ENCODE results near the gene ATAT1.

Gene ATAT1

DNA sequence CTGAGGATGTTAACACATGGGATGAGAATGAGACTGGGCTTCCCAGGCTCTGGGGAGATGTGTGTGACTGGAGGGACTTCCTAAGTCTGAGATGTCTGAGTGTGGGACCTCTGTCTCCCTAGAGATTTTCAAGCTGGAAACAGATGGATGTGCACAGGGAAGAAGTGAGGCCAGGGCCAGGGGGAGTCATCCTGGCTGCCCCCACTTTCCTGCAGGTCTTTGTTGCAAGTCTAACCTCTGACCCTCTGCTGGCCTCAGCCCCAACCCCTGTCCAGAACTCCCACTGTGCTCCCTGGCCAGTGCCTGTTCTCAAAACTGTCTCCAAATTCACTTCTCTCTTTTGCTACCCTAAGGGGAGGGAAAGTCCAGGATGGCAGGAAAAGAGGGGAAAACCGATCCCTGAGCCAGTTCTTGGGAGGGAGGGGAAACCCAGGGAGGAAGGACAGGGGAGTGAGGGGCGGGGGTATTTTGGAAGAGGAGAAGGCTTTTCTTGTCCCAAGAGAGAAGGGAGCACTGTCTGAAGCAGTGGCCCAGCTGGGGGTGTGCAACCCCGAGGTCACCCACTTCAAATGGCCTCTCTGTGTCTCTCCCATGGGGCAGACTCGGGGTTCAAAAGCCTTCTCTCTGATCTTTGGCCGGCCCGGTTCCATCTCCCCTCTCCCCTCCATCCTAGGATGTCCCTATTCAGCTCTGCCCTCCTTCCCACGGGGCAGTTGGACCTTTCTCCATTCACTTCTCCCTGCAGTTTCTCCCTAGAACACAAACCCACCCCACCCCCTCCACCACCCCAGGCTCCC lies 56.7 kb downstream of the ATAT1 start:
- no peak for DNase-seq (ENCODE audit: low read depth in 2 of 3, low spot score in 2 of 3)

- no peak for DNase-seq (ENCODE audit: low read depth in 2 of 3, low spot score in 2 of 3)
Observed at GRCh38 chr6:30683980-30684338, 57.3 kb downstream of the ATAT1 start.

- no peak for DNase-seq (ENCODE audit: low read depth in 2 of 3, low spot score in 2 of 3)
Observed at GRCh38 chr6:30684386-30685156, 57.9 kb downstream of the ATAT1 start.

DNA sequence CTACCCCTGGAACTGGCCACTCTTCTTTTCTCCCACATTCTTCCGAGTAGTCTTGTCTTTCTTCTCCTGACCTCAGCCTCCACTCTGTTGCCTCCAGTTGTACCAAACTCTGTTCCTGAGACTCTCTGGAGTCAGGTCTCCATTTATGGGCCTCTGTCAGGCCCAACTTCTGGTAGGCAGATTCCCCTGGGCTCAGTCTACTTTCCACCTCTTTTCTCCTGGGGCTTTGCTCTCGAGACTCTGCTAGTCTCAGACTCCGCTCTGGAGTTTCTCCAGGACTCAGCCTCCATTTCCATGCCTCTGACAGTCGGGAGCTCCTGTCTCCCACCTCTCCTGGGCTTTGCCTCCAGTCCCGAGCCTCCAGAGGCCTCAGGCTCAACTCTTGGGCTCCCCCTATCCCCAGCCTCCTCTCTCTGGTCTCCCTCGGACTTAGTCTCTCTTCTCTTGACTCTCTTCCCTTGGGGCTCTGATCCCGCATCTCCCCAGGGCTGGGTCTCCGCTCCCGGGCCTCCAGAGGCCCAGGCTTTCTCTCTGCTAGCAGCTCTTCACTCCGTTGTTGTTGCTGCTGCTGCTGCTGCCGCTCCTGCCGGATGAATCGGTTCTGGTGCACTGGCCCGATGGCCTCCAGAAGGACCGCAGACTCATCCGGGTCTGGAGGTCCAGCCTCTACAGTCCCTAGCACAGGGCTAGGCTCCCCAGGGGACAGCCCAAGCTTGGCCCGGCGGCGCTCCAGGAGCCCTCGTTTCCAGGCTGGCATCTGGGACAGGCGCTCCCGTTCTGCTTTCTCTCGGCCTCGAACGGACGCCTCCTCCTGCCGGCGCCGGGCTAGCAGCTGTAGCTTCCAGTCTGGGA lies 58.7 kb downstream of the ATAT1 start:
- no peak for DNase-seq (ENCODE audit: low read depth in 2 of 3, low spot score in 2 of 3)

GRCh38 chr6:30686009-30686907 lies 59.6 kb downstream of the ATAT1 start, which contains the start of gene PPP1R18:
Gene PPP1R18 (minus strand): TSS chr6:30686645. CDS start chr6:30686018, 627 bp downstream.
- peak; percentile 65 to 76 (median 75) for DNase-seq (ENCODE audit: low read depth in 2 of 3, low spot score in 2 of 3)

GRCh38 chr6:30686908-30687658 lies 60.4 kb downstream of the ATAT1 start:
- DNase-seq (ENCODE audit: low read depth in 2 of 3, low spot score in 2 of 3) = peak; percentile 65 to 73 (median 70)

GRCh38 chr6:30687659-30688431 lies 61.2 kb downstream of the ATAT1 start:
- no peak for DNase-seq (ENCODE audit: low read depth in 2 of 3, low spot score in 2 of 3)

- DNase-seq (ENCODE audit: low read depth in 2 of 3, low spot score in 2 of 3) = no peak
Observed at GRCh38 chr6:30688569-30688968, 61.9 kb downstream of the ATAT1 start.

- no peak for DNase-seq (ENCODE audit: low read depth in 2 of 3, low spot score in 2 of 3)
Observed at GRCh38 chr6:30689022-30689865, 62.6 kb downstream of the ATAT1 start.

GRCh38 chr6:30689985-30690384 lies 63.3 kb downstream of the ATAT1 start:
- DNase-seq (ENCODE audit: low read depth in 2 of 3, low spot score in 2 of 3) = no peak

DNA sequence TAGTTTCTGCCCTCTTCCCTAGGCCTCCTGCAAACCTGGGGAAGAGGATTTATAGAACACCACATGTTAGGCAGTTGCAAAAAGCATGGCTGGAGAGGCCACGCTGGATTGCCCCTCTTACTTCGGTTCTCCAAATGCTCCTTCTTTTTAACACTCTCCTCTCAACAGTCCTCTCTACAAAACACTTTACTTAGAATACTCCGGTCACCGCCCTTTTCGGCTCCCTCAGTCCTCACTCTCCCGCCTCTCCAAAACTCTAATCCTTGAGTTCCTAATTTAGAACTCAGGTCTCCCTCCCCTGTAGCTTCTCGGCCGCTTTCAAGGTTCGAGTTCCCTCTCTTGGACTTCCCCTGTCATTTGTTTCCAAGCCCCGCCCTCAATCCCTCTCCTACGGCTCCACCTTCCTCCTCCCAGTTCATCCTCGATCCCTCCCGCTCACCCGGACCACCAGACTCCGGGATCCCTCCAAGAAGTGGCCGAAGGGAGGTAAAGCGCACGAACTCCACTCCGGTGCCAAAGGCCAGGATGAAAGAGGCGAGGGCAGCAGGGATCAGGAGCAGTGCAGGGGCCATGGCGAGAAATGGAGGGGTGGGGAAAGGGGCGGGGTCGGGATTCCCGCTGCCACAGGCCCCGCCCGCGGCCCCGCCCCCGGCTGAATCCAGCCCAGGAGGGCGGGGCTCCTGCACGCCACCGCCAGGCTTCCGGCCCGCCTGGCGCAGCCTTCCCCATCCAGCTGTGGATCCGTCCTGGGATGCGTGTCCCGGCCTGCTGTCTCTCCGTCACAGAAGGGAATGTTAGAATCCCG lies 63.9 kb downstream of the ATAT1 start, which contains the start of gene NRM:
Gene NRM (minus strand): TSS at position 582 of the 805 bp plus-strand sequence. CDS start 10 bp downstream, at position 572.
- peak in 2 of 3 experiments; percentile 62 to 72 for DNase-seq (ENCODE audit: low read depth in 2 of 3, low spot score in 2 of 3)

DNA sequence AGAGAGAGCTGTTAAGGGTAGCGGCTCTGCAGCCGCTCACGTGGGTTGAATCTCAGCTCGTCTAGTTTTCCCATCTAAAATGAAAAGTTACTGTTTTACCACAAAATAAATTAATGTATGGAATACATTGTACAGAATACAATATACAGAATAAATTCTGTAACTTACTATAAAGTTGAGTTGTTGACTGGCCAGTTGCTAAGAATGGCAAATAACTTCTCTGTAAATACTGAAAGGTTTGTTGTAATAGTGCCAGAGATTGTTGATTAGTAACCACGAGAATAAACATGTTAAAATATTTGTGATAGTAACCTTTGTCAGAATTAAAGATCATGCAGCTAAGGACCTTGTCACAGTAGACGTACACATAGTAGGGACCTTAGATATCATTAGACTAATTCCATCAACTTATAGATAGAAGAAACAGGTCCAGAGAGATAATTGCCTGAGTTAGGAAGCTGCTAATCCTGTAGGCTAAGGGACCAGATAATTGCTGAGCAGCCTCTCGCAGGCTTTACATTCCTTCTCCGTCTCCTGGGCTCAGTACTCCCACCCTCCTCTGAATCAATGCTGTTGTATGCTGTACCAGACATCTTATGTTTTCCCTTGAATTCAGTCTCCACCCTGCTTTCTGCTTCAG lies 64.7 kb downstream of the ATAT1 start:
- no peak for DNase-seq (ENCODE audit: low read depth in 2 of 3, low spot score in 2 of 3)

All from activated CD8-positive, alpha-beta memory T cell treated with anti-CD3 and anti-CD28 coated beads for 48 hours (primary cell).